ENCODE data around the gene JTB. TPM values are rescaled to one million over a fixed set of nuclear protein-coding genes. Genes with fewer than 3 reads are reported as not detected.
A peak's percentile ranks its signal among the peaks of the same experiment; 100 is the strongest.

JTB gene
- polyA plus RNA-seq, 5 donors = 81.7 to 104 (median 90.1) TPM

DNA sequence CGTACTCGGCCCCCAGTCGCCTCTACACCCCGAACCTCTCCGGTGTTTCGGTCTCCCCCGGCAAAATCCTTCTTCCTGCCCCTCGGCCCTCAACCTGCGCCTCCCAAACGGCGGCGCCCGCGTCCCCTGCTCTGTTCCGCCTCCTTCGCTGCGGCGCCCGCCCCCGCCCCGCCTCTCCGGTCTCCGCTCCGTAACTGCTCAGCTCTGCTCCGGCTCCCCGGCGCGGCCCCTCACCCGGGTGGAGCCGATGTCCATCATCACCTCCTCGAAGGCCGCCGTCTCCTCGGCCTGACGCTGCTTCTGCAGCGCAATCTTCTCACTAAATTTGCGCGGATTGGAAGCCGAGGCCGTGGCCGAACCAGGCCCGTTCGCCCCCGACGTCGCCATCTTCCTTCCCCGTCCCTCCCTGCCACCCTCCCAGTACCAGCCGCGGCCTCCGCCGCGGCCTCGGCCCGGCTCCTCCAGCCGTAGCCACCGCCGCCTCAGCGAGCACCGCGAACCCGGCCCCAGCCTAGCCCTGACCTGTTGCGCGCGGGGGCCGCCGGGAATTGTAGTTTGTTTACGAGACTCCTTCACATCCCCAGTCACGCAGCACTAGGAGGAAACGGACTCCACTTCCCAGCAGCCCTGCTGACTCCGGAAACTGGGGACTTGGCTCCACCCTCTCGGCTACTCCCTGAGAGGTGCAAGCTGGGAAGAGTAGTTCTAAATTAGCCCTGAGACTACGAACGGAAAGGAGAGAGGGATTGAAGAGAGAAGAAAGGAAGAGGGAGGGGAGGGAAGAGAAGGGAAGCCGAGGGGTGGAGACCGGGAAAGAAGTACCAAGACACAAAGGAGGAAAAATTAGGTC lies 19.1 kb downstream of the JTB start, which contains the start of gene CRTC2:
TSS of gene CRTC2 (minus strand) at position 502 of the 850 bp plus-strand sequence. CDS start at position 387, 115 bp downstream.
- peak; percentile 95 to 96 for DNase-seq

DNA sequence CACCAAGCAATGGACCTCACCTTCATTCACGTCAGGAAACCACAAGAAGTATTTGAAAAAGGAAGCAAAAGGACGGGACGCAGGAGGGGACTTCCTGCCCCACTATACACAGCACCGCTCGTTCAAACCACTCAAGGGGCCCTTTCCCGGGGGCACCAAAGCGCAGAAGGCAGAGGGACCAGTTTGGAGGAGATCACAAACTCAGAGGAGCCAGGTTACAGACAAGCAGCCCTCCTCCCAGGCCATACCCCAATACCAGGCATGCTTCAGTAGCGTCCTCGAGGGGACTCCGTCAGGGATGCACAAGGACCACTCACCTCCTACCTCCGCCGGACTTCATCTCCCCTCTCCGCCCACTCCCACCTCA lies 19.7 kb downstream of the JTB start:
- DNase-seq = peak in 1 of 2 donors; percentile 24

DNA sequence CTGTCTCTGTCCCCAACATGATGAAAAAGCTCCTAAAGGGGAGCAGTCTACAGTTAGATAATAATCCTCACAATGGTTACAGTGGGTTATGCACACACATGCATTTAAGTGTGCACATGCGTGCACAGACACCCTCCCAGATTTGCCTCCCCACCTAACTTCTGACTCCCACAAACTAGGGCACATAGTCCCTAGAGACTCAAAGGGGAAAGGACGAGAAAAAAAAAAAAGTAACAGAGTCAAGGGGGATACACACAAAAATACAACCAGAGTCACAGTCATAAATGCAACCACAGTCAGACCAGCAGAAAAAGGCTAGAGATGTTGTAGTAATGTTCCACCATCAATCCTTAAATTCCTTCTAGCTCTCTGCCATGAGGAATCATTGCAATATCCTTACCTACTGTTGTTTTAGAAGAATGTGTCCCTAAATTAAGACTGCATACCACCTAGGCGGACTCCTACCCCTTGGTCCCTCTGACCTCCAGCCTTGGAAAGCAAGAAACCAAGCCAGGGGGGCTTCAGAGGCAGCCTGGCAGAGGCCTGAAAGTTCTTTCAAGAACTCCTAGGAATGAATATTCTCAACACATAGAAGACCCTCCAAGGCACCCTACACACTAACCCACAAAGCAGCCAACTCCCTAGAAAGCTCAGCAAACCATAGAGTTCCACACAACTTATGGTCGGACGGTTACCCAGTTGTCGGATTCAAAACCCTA lies 20.3 kb downstream of the JTB start:
- DNase-seq = no peak

DNA sequence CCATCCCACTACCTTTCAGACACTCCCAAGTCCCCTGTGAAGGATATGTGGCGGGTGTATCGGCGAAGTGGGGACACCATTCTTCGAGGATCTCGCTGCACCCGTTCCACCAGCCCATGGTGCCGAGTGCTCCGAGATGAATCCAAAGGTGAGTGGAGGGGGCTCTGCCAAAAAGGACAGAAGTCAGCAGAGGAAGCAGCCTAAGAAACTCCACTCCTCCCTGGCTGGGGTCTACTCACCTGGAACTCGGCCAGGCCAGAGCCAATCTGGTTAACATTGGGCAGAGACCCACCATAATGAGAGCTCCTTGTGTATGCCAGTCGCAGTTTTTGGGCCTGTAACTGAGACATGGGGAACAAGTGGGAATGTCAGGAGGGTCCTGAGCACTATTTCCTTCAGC lies 22.6 kb downstream of the JTB start:
- no peak for DNase-seq

DNA sequence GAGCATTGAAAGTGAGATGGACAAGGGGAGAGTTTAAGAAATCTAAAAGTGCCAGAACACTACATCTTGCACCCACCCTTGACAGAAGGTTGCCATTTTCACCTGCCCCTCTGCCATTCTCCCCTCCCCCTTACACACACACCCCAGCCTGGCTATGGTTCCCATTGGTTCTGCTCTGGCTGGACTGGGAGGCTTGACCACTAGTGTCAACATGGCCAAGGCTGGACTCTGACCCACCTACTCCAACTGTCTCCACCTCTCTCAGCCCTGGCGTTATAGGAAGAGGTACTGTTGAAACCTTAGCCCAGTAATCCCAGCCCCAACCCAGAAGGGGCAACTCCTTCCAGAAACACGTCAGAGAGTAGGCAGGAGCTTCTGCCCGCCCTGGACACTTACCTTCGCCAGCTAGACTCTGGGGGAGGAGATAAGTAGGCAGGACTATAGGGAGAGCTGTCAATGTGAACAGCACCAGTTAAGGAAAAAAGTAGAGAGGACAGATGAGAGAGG lies 23.6 kb downstream of the JTB start:
- DNase-seq = no peak

DNA sequence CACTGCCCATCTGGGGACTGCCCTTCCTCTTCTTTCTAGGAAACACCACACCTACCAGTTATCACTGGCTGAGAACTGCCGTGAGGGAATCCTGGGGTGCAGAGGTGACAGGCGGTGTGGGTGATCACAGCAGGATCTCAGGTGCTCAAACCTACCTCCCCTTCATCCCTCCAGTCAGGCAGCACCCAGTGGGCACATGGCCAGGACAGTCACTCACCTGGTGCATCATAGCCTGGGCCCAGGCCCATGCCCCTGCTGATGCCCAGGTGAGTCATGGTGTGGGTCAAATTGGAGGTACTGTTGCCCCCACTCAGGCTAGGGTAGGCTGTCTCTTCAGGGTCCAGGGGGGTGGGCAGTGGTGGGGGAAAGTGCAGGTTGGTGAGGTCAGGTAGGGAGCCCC lies 25.7 kb downstream of the JTB start:
- no peak for DNase-seq

DNA sequence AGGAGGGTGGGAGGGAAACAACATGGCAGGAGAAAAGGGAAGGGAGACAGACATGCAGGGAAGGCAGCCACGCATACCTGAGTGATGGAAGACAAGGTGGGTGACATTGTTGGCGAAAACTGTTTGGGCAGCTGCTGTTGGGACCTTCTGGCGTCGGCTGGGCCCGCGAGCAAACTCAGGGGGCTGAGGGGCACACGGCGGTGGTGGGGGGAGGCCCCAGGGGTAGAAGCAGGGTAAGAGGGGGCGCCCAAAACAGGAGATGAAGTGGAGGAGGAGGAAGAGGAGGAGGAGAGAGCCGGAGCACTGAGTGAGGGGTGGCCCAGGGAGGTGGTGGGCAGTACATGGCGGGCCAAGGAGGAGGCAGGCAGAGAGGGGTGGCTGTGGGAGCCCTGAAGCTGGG lies 26.3 kb downstream of the JTB start:
- DNase-seq = no peak

DNA sequence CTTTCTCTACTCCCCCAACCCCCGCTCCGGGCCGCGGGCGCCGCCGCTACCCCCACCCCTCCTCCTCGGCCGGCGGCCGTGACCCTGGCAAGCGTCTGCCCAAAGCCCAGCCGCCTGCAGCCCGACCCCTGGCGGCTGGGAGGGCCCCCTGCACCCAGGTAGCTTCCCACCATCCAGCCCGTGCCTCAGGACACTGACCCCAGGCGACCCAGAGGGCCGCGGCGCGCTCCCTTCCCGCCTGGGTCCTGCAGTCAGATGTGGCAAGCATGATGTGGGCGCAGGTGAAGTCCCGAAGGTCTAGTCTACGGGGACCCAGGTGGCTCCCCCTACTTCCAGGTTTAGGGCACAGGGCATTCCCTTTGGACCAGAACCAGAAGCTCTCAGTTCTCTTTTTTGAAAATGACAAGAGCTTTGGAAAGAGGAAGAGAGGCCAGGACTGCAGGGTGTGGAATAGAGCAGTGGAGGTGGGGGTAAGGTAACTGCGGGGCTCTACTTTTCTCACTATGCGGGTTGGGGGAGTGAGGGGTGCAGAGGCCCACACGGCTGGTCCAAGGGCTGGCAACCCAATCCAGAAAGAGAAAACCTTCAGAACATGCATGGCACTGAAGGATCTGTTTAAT lies 30.7 kb downstream of the JTB start, which contains the start of gene DENND4B:
TSS of gene DENND4B (minus strand) at position 97 of the 620 bp plus-strand sequence. CDS start 2,344 bp downstream, outside the sequence.
- peak; percentile 74 to 78 for DNase-seq

DNA sequence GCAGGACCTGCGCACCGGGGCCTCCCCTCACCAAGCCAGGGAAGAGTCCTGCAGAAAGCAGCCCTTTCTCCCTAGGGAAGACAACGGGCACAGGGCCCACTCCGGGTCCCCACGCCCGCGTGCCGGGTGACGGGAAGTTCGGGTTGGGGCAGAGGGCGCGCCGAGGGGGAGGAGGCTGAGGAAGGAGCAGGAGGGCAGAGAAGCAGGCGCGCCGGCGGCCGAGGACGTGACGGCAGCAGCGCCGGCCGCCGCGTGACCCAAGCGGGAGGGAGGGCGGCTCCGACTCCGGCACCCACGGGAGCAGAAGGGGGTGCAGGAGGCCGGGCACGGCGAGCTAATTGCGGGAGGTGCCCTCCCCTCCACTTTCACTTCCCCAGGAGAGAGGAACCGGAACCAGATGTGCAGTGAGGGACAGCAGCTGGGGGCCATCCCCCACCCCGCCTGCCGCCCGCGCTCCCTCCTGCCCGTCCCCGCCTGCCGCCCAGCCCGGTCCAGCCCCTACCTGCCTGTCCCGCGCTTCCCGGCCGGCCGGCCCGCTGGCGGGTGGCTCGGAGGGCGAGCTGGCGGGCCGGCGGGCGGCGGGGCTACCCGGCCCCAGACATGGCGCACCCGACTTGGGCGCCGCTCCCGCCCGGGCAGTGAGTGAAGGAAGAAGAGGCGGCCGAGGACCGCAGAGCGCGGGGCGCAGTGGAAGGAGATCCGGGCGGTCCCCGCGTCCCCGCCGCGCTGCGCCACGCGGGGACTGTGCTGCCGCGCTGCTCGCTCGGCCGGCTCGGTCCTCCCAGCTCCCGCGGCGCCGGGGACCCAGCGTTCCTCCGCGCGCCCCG lies 31.5 kb downstream of the JTB start:
- DNase-seq = peak in 1 of 2 donors; percentile 61

DNA sequence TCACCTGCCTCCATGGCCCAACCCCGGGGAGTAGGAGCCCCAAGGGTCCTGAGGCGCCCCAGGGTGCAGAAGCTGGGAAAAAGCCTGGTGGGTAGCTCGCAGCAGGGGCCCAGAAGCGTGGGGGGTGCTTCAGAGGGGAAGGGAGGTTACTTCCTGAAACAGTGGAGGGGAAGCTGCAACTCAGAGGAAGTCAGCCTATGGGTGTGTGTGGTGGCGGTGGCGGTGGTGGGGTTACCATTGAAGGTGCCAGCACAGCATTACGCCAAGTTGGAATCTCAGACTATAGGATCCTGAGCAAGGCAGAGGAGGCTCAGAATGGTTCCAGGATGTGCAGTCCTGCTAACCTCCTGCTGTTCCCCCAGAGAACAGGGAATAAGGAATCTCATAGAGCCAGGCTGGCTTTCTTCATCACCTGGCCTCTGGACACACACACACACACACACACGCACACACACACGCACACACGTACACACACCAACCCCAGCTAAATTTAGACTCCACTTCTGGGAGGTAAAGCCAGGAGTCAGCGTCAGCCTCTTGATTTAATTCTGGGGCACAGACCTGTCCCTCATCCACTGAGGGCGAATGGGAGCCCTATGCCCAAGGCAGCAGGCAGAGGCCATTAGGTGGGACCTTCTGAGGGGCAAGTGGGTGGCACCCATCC lies 32.2 kb downstream of the JTB start:
- DNase-seq = peak in 1 of 2 donors; percentile 33

DNA sequence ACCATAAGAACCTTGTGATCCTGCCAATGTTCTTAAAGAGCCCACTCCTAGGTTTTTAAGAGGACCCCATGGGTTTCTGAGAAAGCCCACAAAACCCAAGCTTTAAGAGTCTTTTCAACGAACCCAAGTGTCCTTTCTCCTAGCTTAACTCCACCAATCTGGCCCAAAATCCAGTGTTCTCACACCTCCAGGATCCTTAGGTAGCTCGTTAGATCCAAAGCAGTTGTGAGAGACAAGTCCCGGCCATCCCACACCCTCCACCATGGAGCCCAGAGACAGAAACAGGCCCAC lies 32.7 kb downstream of the JTB start:
- DNase-seq = no peak

DNA sequence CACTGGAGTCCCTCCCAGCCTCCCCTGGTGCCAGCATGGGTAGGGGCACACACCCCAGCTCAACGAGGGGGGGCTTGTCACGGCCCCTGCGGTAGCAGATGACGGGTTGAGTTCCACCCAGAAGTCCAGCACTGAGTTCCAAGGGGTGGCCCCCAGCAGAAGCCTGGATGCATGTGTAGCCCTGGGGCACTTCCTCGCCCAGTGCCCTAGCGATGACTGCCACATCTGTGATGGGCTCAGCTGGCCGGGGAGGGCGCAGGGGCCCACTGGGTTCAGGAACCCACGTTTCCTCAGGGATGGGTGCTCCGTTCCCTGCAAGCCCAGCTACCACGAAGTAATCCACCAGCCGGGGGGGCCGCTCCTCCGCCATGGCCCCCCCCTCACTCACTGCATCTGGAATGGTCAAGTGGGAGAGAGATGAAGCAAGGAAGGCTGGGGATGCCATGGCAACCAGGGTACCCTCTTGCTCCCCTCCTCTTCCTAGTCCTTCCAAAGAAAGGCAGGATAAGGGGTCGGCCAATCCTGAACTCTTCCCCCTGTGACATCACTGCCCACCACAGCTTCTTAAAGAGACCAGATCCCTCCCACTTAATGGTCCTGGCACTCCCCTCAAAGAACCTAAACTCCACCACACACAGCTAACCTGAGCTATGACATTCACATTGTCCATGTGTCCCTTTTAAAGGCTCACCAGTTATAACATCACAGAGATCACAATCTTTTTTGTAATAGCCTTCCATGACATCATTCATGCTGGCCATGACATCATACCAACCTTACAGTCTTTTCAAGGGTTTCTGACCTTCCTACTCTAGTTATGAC lies 33.3 kb downstream of the JTB start:
- no peak for DNase-seq

DNA sequence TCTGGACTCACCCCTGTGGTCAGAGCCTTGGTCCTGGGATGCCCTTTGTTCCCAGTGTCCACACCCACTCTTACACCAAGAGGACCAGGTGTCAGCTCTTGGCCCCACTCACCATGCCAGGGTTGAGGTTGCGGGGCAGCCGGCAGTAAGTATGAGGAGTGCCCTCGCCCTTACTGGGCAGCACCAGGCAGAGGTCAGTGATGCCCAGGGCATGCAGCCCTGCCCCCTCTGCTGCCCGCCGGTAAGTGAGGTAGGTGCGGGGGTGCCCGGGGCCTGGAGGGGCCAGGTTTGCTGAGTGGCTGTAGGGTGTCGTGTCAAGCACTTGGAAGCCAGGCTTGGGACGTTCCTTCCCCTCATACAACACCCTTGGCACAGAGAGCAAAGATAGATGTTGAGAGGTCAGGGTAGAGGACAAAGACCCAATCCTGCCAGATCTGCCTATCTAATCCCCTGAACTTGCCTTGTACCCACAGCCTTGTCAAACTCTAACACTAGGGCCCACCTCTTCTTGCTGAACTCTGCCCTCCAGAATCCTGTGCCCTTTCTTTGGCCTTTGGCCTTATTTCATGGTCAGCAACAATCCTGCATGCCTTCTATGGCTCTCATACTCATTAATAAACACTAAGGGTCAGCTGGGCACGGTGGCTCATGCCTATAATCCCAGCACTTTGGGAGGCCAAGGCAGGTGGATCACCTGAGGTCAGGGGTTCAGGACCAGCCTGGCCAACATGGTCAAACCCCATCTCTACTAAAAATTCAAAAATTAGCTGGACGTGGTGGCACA lies 34.5 kb downstream of the JTB start:
- DNase-seq = no peak

DNA sequence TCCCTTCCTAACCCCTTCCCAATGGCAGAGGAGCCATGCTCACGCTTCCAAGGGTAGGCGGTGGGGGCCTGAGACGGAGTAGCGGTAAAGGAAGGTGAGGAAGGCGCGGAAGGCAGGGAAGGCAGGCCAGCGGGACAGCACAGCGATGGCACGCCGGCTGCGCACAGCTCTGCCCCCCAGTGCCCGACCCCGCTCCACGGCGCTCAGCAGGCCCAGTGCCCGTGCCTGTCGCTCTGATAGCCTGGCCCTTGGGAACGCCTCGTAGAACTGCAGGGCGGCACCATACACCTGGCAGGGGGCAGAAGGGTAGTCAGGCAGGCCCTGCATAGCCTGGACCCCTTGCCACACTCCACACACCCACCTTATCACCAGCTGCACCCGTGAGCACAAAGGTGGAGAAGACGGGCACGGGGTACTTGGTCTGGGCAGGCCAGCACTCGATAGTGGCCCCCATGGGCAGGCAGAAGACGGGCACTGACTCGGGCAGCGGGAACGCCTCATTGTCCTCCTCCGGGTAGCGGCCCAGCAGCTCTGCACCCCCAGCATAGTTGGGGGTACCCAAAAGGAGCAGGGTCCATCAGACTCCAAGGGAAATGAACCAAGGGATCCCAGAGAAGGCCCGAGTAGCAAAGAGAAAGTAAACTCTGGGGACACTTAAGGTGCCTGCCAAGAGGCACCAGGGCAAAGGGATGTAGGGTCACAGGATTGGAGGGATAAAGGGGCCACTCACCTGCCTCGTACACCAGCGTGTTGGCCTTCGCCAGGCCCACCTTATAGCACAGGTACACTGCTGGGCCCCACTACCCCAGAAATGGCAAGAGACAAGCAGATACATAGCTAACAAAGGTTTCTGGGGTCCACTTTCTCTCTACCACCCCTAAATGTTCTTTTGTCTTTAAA lies 35.4 kb downstream of the JTB start:
- no peak for DNase-seq

DNA sequence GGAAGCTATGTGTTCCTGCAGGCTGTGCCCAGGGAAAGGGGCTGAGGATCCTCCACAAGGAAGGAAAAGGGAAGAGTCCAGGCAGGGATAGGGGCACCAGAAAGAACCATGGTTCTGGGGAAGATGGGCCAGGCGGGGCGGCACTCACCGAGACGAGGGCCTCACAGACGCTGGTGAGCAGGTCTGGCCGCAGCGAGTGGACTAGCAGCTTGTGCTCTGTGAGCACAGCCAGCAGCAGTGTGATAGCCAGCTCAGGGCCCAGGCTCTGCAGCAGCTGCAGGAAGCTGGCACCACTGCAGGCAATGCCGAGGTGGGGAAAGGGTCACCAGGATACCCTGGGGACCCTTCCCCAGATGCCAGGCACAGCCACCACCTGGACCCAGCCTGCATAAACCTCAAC lies 36.7 kb downstream of the JTB start:
- DNase-seq = no peak

DNA sequence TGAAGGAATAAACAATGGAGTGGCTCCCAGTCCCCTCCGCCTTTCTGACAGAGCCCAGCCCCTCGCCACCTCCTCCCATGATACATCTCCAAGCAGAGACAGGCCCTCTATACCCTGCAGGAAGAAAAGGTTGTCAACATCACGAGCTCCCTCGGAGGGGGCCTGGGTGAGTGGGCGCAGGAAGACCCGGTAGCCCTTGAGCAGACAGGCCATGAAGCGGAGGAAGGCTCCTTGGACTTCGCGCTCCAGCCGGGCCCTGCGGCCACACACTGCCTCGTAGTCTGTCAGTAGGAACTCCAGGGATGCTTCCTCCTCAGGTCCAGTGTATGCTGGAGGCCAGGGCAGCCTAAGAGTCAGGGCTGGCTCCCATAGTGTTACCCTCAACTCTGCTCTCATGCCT lies 38.0 kb downstream of the JTB start:
- DNase-seq = no peak

DNA sequence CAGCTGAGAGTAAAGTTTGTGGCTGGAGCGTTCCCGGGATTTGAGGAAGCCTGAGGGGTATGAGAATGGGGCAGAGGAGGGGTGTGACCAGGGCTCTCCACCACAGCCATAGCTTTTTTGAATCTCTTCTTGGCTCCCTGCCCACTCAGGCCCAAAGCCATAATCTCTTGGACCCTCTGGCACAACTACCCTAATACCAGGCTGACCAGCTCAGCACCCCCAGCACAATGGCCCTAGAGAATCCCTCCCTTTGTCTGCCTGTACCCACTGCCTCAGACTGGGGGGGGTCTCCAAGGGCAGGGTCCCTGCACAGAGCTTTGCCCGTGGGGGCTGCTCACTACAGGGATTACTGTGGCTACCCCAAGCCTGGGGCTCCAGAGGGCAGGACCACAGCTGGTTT lies 38.5 kb downstream of the JTB start:
- DNase-seq = no peak

DNA sequence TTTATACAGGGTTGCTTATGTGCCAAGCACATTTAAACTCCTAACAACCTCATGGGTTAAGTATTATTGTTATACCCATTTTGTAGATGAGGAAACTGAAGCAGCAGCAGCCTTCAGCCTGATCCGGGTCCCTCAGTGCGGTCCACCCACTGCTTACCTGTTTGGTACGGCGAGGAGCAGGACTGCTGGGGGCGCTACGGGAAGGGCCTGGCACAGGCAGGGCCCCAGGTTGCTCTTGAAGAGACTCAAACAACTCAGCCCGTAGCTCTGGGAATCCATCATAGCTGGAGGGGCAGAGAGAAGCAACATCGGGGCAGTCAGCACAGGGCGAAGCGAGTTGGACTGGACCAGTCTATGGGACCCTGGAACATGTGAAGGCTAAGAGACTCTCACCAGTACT lies 40.1 kb downstream of the JTB start:
- no peak for DNase-seq

All from right lung (tissue), 5 donors.